ENCODE measurements around the gene RERE.

Gene RERE

GRCh38 chr1:8663090-8663802 lies 154.2 kb downstream of the RERE start:
- no peak for ATAC-seq

DNA sequence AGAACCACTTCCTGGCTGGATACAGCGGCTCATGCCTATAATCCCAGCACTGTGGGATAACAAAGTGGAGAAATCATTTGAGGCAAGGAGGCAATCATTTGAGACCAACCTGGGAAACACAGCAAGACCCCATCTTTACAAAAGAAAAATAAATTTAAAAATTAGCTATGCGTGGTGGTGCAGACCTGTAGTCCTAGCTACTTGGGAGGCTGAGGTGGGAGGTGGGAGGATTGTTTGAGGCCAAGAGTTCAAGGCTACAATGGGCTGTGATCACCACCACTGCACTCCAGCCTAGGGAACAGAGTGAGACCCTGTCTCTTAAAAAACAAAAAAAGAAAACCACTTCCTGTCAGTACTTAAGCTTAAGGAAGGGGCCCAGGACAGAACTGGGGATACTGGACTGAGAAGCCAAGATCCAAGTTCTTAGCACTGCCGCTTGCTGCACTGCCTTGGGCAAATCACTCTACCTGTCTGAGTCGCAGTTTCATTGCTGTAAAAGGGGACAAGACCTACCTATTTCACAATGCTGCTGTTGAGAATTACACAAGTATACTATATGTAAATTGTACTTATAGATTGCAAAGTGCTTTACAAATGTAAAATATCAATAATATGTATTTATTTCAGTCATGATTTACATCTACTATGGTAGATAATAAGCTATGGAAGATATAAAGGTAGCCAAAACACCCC lies 154.9 kb downstream of the RERE start:
- ATAC-seq: no peak

DNA sequence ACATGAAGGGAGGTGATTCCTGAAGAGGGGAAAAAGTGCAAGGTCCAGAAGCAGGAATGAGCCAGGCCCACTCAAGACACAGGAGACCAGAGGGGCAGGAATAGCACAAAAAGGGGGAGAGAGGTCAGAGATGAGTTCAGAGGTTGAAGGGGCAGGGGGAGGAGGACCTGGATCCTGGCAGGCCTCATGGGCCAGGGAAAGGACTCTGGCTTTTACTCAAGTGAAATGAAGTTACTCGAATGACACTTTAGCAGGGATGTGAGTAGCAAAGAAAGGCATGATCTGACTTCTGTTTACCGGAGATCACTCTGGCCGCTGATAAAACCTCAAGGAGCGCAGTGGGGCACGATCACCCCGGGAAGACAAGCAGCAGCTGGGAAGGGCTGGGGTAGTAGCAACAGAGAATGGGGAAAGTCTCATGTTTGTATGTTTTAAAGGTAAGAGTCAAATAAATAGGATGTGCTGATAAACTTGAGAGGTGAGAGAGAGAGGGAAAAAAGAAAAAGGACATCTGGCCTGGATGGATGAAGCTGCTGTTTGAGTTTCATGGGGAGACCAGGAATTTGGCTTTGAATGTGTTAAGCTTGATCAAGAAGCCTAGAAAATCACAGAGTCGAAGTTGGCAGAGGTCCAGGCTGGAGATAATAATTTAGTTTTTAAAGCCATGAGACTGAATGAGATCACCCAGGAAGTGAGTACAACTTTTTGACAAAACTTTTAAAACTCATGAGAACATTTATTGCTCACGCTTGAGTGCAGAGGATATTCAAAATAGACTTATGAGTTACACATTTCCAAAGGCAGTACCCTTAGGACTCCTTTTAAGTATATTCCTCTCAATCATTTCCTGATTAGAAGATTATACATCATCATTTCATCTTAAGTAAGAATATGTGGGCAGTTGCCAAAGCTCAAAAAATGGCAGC lies 156.0 kb downstream of the RERE start:
- peak; percentile 91 to 97 for ATAC-seq

- no peak for ATAC-seq
Observed at GRCh38 chr1:8660411-8660828, 157.0 kb downstream of the RERE start.

- no peak for ATAC-seq
Observed at GRCh38 chr1:8659593-8659992, 157.8 kb downstream of the RERE start.

DNA sequence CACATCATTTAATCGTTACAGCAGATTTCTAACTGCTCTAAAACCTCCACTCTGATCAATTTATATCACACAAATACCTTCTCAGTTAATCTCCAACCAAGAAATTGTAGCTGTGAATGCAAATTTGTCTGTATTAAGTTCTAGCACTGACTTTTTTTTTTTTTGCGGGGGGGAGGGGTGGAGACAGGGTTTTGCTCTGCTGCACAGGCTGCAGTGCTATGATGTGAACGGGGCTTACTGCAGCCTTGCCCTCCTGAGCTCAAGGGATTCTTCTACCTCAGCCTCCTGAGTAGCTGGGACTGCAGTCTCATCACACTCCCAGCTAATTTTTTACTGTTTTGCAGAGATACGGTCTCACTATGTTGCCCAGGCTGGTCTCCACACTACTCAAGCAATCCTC lies 163.6 kb downstream of the RERE start:
- ATAC-seq: no peak

GRCh38 chr1:8652467-8653046 lies 164.9 kb downstream of the RERE start:
- ATAC-seq: peak; percentile 55 to 58

GRCh38 chr1:8651962-8652361 lies 165.5 kb downstream of the RERE start:
- ATAC-seq: no peak

- peak in 1 of 2 donors; percentile 33 for ATAC-seq
Observed at GRCh38 chr1:8651236-8651890, 166.1 kb downstream of the RERE start.

GRCh38 chr1:8649875-8650274 lies 167.6 kb downstream of the RERE start:
- ATAC-seq: no peak

GRCh38 chr1:8649027-8649426 lies 168.4 kb downstream of the RERE start:
- peak; percentile 68 to 84 for ATAC-seq

DNA sequence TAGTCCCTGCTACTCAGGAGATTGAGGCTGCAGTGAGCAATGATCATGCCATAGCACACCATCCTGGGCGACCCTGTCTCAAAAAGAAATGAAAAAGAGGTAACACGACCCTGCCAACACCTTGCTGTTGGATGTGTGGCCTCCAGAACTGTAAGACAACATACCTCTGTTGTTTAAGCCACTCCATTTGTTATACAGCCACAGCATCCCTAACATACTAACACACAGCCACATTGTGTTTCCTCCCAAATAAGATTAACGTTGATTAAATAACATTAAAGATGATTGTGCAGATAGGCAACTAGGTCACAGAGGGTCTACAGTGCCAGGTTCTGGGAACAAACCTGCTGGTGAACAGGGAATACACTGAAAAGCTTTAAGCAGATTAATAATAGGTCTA lies 170.4 kb downstream of the RERE start:
- ATAC-seq: no peak

- ATAC-seq: no peak
Observed at GRCh38 chr1:8646189-8646588, 171.3 kb downstream of the RERE start.

DNA sequence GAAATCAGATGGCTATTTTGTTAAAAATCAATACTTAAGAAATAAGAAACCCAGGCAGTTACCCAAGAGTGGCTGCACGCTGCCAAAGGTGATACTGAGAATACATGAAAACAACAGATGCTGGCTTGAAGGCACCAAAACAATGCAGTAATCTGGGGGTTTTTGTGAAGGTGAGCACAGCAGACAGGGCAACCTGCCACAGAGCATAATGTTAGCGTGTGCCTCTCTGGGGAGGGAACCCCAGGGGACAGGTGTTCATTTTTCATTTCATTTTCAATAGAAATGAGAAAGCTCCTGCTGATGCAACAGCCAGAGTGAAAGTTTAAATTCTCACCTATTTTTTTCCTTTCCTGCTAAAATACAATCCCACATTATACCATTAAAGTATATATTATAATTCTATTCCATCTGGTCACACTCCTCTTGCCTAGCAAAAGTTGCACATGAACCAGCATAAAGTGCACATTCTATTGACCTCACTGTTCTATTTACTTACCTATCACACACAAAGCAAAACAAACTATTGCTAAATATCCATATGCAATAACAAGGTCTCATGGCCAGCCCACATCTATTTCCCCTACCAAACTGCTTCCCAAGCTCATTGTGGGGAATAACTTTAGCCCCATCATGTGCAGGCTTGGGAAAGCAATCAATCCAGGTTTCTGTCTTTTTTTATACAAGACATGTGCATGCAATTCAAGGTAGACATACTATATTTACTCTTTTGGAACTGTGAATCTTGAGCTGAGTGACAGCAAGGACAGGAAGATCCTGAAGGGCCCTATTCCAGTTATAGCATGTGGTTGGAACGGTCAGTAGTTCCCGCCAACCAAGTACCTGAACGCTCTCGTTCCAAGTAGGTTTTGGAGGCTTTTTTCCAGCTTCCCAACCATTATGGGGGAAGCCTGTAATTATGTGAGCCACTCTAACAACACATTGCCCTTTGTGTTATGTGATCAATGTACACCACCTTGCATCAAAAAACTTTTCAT lies 173.6 kb downstream of the RERE start:
- peak; percentile 55 to 65 for ATAC-seq

DNA sequence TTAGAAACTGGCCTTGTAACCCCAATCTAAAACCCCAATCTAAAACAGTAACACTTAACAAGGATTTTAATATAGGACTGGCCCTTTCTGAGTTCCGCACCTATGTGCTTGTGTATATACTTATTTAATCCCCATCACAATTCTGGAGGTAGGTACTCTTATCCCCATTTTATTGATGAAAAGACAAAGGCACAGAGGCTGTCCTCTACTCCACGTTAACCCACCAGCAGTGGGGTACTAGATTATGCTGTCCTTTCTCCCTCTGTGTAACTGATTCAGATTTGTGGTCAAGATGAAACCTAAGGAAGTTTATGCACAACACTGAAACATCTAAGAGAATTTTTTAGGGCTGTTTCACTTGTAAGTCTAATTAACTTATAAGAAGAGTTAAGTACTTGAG lies 175.3 kb downstream of the RERE start:
- no peak for ATAC-seq

DNA sequence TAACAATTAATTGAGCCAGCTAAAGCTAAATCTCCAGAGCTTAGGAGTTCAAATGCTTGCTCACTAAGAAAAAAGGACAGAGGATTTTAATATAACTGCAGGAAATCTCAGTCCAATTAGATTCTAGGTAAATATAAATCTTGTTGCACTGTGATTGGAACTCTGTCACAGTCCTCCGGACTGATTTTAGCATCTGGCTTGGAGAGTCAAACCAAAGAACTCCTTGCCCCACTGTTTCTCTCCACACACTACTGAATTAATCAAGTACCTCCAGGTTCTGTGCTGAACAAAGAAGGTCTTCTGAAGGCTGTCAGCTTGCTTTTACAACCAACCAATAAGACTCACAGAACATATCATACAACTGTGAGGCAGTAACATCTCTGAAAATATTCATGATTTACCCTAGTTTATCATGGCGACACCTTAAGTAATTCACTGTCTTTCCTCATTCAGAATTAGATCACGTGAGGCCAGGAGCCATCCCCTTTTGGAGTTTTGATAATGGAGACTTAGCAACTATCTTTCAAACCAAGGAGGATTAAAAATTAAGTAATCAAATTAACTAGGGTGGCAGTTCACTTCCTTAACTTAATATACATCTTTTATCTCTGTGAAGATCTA lies 176.0 kb downstream of the RERE start:
- no peak for ATAC-seq

DNA sequence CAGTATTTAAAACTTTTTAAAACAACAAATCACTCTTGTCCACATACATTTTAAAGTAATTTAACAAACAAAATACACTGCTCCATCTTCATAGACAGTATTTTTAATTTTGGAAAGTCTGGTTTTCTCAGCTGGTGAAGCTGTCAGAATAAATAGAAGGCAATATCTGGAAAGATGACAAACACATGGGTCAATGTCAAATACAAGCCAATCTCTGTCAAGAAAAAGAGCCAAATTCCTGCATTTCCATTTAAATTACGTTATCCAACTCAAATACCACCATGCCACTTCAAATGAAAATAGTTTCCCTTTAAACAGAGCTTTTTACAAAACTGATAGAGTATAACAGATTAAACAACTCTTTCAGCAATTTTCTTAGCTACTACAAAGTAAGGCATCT lies 176.5 kb downstream of the RERE start:
- ATAC-seq: no peak

- no peak for ATAC-seq
Observed at GRCh38 chr1:8639148-8639547, 178.3 kb downstream of the RERE start.

DNA sequence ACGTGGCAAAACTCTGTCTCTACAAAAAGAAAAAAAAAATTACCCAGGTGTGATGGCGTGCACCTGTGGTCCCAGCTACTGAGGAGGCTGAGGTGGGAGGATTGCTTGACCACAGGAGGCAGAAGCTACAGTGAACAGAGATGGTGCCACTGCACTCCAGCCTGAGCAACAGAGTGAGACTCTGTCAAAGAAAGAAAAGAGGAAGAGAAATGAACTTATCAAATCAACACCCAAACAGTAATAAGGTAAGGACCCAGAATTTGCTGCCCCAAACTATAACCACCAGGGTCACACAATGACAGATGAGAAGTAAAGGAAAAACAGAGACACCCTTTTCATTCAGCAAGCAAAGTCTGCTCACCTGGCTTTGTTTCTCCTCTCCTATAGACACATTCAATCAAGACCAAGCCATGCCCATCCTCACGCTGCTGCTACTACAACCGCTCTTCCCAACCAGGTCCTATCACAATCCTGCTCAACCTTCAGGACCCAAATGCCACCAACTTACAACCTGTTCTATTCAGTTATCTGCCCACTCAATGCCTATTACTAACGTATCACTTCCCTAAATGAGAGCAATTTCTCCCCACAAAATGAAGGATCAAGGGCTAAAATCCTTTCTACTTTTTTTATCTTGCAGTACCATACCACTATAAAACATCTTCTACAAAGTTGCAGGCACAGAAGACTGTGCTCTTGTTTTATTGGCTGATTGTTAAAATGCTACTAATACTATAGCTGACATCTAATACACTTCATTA lies 183.5 kb downstream of the RERE start:
- no peak for ATAC-seq

- no peak for ATAC-seq
Observed at GRCh38 chr1:8632102-8632501, 185.3 kb downstream of the RERE start.
